Hypothalamus (tissue), 51 donors: ENCODE results near the gene TSFM.

Experiments used
- DNase-seq, 51 donors: peaks; one replicate each; lab custom pipeline; 2025; lab: John Stamatoyannopoulos, UW

TSFM gene

GRCh38 chr12:57775563-57776246 lies 6.9 kb upstream of the TSFM start:
- DNase-seq = no peak

GRCh38 chr12:57776247-57776587 lies 6.4 kb upstream of the TSFM start:
- no peak for DNase-seq

GRCh38 chr12:57777367-57777766 lies 5.2 kb upstream of the TSFM start:
- no peak for DNase-seq

- DNase-seq = no peak
These were observed 4.7 kb upstream of the TSFM start for GRCh38 chr12:57777911-57778310.

GRCh38 chr12:57779736-57780135 lies 2.9 kb upstream of the TSFM start:
- no peak for DNase-seq

GRCh38 chr12:57780284-57780897 lies 2.2 kb upstream of the TSFM start:
- no peak for DNase-seq

- no peak for DNase-seq
These were observed 1.3 kb upstream of the TSFM start for GRCh38 chr12:57781244-57781643.

- no peak for DNase-seq
These were observed 786 bp upstream of the TSFM start for GRCh38 chr12:57781801-57782200.

- no peak for DNase-seq
These were observed 362 bp upstream of the TSFM start for GRCh38 chr12:57782243-57782607.

- DNase-seq = no peak
These were observed 847 bp downstream of the TSFM start for GRCh38 chr12:57783466-57783801.

GRCh38 chr12:57783861-57784260 lies 1.3 kb downstream of the TSFM start:
- DNase-seq = no peak

GRCh38 chr12:57793920-57794319 lies 11.3 kb downstream of the TSFM start:
- no peak for DNase-seq

GRCh38 chr12:57795354-57795753 lies 12.8 kb downstream of the TSFM start:
- DNase-seq = no peak

GRCh38 chr12:57796996-57797395 lies 14.4 kb downstream of the TSFM start:
- no peak for DNase-seq

- DNase-seq = no peak
These were observed 15.3 kb downstream of the TSFM start for GRCh38 chr12:57797933-57798332.

- DNase-seq = no peak
These were observed 18.4 kb downstream of the TSFM start for GRCh38 chr12:57800965-57801364.

GRCh38 chr12:57802607-57803006 lies 20.0 kb downstream of the TSFM start:
- DNase-seq = no peak

- DNase-seq = peak in 11 of 51 donors; percentile 8 to 29 (median 19)
These were observed 20.8 kb downstream of the TSFM start for GRCh38 chr12:57803319-57803893.

GRCh38 chr12:57806677-57807076 lies 24.1 kb downstream of the TSFM start:
- no peak for DNase-seq

- no peak for DNase-seq
These were observed 24.7 kb downstream of the TSFM start for GRCh38 chr12:57807285-57807684.

- DNase-seq = no peak
These were observed 25.8 kb downstream of the TSFM start for GRCh38 chr12:57808351-57808750.

- no peak for DNase-seq
These were observed 26.8 kb downstream of the TSFM start for GRCh38 chr12:57809425-57809824.

- DNase-seq = no peak
These were observed 27.9 kb downstream of the TSFM start for GRCh38 chr12:57810450-57810849.
